Measurements from ENCODE around the gene C3orf20. TPM values are rescaled to one million over a fixed set of nuclear protein-coding genes. Genes with fewer than 3 reads are reported as not detected.
"Not testable (repeated sequence)": the region's sequence is repeated elsewhere in the genome, so short reads cannot be mapped to it uniquely, and the experiment has no call there.

Gene C3orf20
- total RNA-seq, 4 donors from 2014 or later, result 0.07 to 0.73 TPM; not detected in 2

DNA sequence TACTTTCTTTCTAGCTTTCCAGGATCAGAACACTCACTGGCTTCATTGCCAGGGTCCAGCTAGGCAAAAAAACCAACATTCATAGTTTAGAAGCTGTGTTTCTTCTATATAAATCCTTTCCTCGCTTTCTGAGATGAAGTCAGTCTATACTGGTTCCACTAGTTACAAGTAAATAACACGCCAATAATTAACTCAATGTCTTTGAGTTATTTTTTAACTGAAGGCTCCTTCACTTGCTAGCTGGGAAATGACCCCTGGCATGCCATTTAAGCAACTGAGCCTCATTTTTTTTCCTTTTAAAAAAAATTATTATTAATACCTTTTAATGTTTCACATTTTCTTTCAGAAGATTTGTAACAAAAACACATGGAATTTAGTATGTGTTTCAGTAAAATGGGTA, 25.5 kb upstream of the C3orf20 start:
- TF ChIP-seq CTCF (IDR thresholded peaks at IDR 0.05) (no peak), POLR2A (IDR thresholded peaks at IDR 0.05) (no peak)
- H3K4me1 ChIP-seq, result peaks cover 0 to 7% of the 10 kb centered on the region in 2 donors
- H3K36me3 ChIP-seq, result no peaks in the 10 kb centered on the region
- no peaks in the 10 kb centered on the region for H3K9me3 ChIP-seq
- no peak for DNase-seq
- no peak overlapping the region for H3K4me3 ChIP-seq
- intact Hi-C loops (cut with DNase I; ENCODE audit: low total_unique reads), result no loop called here
- H3K27ac ChIP-seq, result no peak overlapping the region
- H3K27me3 ChIP-seq, result no peaks in the 10 kb centered on the region

DNA sequence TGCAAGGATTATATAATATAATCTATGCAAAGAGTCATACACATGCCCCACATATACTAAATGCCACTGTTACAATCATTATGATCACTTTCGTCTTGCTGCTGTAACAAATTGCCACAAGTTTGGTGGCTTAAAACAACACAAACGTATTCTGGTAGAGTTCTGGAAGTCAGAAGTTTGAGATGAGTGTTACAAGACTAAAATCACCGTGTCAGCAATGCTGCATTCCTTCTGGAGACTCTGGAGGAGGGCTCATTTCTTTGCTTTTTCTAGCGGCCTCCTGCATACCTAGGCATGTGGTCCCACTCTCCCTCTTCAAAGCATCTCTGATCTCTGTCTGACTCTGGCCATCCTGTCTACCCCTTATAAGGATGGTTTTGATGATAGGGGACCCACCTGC, 24.7 kb upstream of the C3orf20 start:
- TF ChIP-seq CTCF (IDR thresholded peaks at IDR 0.05) (no peak), POLR2A (IDR thresholded peaks at IDR 0.05) (no peak)
- Histone ChIP-seq H3K27ac (no peak overlapping the region), H3K4me1 (peaks cover 0 to 7% of the 10 kb centered on the region in 2 donors), H3K4me3 (no peak overlapping the region), H3K27me3 (no peaks in the 10 kb centered on the region), H3K36me3 (no peaks in the 10 kb centered on the region), H3K9me3 (no peaks in the 10 kb centered on the region)
- DNase-seq, result no peak
- intact Hi-C loops (cut with DNase I; ENCODE audit: low total_unique reads), result no loop called here

GRCh38 chr3:14651440-14652251, 23.3 kb upstream of the C3orf20 start, which contains the start of gene CCDC174:
Gene CCDC174 (plus strand): TSS chr3:14651762. CDS start chr3:14651837, 75 bp downstream.
- no peaks in the 10 kb centered on the region for H3K36me3 ChIP-seq
- H3K27me3 ChIP-seq, result no peaks in the 10 kb centered on the region
- TF ChIP-seq CTCF (IDR thresholded peaks at IDR 0.05) (peak in 2 of 4 experiments; percentile 6 to 22), POLR2A (IDR thresholded peaks at IDR 0.05) (peak; percentile 74 to 75)
- intact Hi-C loops (cut with DNase I; ENCODE audit: low total_unique reads), result no loop called here
- peak within 1 kb of the TSS; percentile 71 to 85 for H3K4me3 ChIP-seq
- H3K27ac ChIP-seq, result peak within 1 kb of the TSS; percentile 88 to 93
- H3K9me3 ChIP-seq, result no peaks in the 10 kb centered on the region
- DNase-seq, result peak; percentile 98
- H3K4me1 ChIP-seq, result peaks cover 0 to 7% of the 10 kb centered on the region in 2 donors

DNA sequence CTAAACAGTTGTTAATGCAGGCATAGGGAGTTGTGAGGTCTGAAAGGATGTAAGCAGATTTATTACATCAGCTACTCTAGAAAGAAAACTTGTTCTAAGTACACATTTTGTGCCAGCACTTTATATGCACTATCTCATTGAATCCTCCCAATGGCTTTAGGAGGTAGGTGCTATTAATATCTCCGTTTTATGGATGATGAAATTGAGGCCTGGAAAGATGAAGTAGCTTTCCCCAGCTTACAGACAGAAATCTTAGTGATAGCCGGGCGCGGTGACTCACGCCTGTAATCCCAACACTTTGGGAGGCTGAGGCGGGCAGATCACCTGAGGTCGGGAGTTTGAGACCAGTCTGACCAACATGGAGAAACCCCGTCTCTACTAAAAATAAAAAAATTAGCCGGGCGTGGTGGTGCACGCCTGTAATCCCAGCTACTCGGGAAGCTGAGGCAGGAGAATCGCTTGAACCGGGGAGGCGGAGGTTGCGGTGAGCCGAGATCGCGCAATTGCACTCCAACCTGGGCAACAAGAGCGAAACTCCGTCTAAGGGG, 22.5 kb upstream of the C3orf20 start:
- H3K36me3 ChIP-seq; intact Hi-C loops (cut with DNase I; ENCODE audit: low total_unique reads); H3K9me3 ChIP-seq; H3K4me1 ChIP-seq; DNase-seq; H3K27me3 ChIP-seq: not testable (repeated sequence)
- H3K4me3 ChIP-seq, result peak overlapping the region; percentile 71 to 85
- peak overlapping the region; percentile 88 to 93 for H3K27ac ChIP-seq

DNA sequence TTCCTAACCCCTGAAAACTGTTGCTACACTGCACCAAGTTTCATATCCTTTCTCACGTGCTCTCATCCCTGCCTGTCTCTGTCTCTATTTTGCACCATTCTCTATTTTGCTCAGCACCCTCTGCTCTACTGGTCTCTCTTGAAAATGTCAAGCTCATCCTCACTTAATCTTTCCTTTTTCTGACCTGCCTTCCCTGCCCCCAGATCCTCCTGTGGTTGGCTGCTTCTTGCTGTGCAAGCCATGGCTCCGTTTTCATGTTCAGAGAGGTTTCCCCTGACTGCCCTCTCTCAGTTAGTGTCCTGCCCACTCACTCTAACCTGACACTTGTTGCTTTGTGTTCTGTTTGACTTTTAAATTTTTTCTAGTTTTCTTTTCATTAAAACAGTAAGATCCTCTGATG, 17.4 kb upstream of the C3orf20 start:
- DNase-seq, result no peak
- Histone ChIP-seq H3K4me3 (no peak overlapping the region), H3K27ac (no peak overlapping the region), H3K4me1 (peaks cover 0 to 3% of the 10 kb centered on the region in 2 donors), H3K36me3 (no peaks in the 10 kb centered on the region), H3K9me3 (no peaks in the 10 kb centered on the region), H3K27me3 (no peaks in the 10 kb centered on the region)
- intact Hi-C loops (cut with DNase I; ENCODE audit: low total_unique reads), result no loop called here
- TF ChIP-seq CTCF (IDR thresholded peaks at IDR 0.05), result no peak
- no peak for TF ChIP-seq POLR2A (IDR thresholded peaks at IDR 0.05)
